CD8-positive, alpha-beta memory T cell (primary cell): ENCODE results near the gene FAM83G. TPM values are rescaled to one million over a fixed set of nuclear protein-coding genes. Genes with fewer than 3 reads are reported as not detected.
"Not testable (repeated sequence)": the region's sequence is repeated elsewhere in the genome, so short reads cannot be mapped to it uniquely, and the experiment has no call there.

Experiments
- CTCF ChIA-PET: fragments of 350-600 bp; sonication (Branson Sonifier 250); formaldehyde crosslinking; loops from one replicate; lab custom pipeline; 2021; ENCODE audit warnings: antibody characterized with exemption; lab: Charles Lee
- POLR2A ChIA-PET: fragments of 350-600 bp; sonication (Branson Sonifier 250); formaldehyde crosslinking; loops from one replicate; lab custom pipeline; 2021; ENCODE audit warnings: antibody characterized with exemption; lab: Charles Lee
- DNase-seq, 5 donors: peaks; one replicate each; pipeline versions ENCODE4 v3.0.0 to v3.0.0-alpha.2; 2020 to 2022; ENCODE audit warnings: mixed read lengths in 1 of 5
- H3K27ac ChIP-seq: one replicate; pipeline ENCODE4 v1.7.0; 2013; ENCODE audit warnings: low read depth, mild to moderate bottlenecking, low read length, moderate library complexity
- H3K27me3 ChIP-seq: 2 replicates; pipeline ENCODE4 v1.7.0; 2013; ENCODE audit warnings: low read length, mild to moderate bottlenecking; ENCODE audit not compliant: insufficient read depth, poor library complexity, severe bottlenecking
- H3K36me3 ChIP-seq: 2 replicates; pipeline ENCODE4 v1.7.0; 2013; ENCODE audit warnings: mild to moderate bottlenecking, low read length, moderate library complexity; ENCODE audit not compliant: insufficient read depth
- H3K4me1 ChIP-seq: 2 replicates; pipeline ENCODE4 v1.7.0; 2013; ENCODE audit warnings: mild to moderate bottlenecking, low read length, moderate library complexity; ENCODE audit not compliant: insufficient read depth
- H3K4me3 ChIP-seq: 2 replicates; pipeline ENCODE4 v1.7.0; 2013; ENCODE audit warnings: mild to moderate bottlenecking, low read length
- H3K9me3 ChIP-seq: 2 replicates; pipeline ENCODE4 v1.7.0; 2013; ENCODE audit warnings: mild to moderate bottlenecking, low read length
- H3K27ac Mint-ChIP-seq, 8 donors: one replicate each; pipeline ENCODE4 v1.8.0; 2020 to 2021; ENCODE audit warnings: mixed read lengths in 8 of 8, mild to moderate bottlenecking in 6 of 8, inconsistent platforms in 3 of 8, moderate library complexity in 3 of 8
- H3K27me3 Mint-ChIP-seq, 2 donors: one replicate each; pipeline ENCODE4 v1.8.0; 2020 to 2021; ENCODE audit warnings: mixed read lengths in 2 of 2, mild to moderate bottlenecking in 1 of 2, moderate library complexity in 1 of 2
- H3K36me3 Mint-ChIP-seq, 3 donors: one replicate each; pipeline ENCODE4 v1.8.0; 2020 to 2021; ENCODE audit warnings: mixed read lengths in 3 of 3, inconsistent platforms in 1 of 3, mild to moderate bottlenecking in 1 of 3
- H3K4me1 Mint-ChIP-seq, 3 donors: one replicate each; pipeline ENCODE4 v1.8.0; 2020 to 2021; ENCODE audit warnings: mixed read lengths in 3 of 3, inconsistent platforms in 1 of 3, mild to moderate bottlenecking in 1 of 3
- H3K4me3 Mint-ChIP-seq, 7 donors: one replicate each; pipeline ENCODE4 v1.8.0; 2020 to 2021; ENCODE audit warnings: mixed read lengths in 7 of 7, mild to moderate bottlenecking in 6 of 7, moderate library complexity in 4 of 7, inconsistent platforms in 2 of 7
- H3K9me3 Mint-ChIP-seq, 5 donors: one replicate each; pipeline ENCODE4 v1.8.0; 2020 to 2022; ENCODE audit warnings: mixed read lengths in 5 of 5, mild to moderate bottlenecking in 3 of 5, moderate library complexity in 2 of 5, inconsistent platforms in 1 of 5
- polyA plus RNA-seq: library from polyadenylated mRNA; unstranded; fragments of 300-500 nt; fragmentation: Illumina TruSeq; gene quantifications from one replicate; pipeline ENCODE4 v1.2.3, GENCODE V29; 2021
- total RNA-seq, 2 experiments: library from RNA; stranded (reverse); gene quantifications; one replicate each; pipeline ENCODE4 v1.2.3, GENCODE V29; 2021

FAM83G gene
- total and polyA plus RNA-seq, 3 experiments from 2014 or later = 7.3 to 14.6 (median 13.1) TPM

GRCh38 chr17:18925187-18925586 lies 79.4 kb downstream of the FAM83G start:
- no peak overlapping the region for H3K4me3 ChIP-seq
- H3K27ac ChIP-seq = no peak overlapping the region
- Mint-ChIP-seq H3K36me3 (peaks cover 11 to 44% (median 14%) of the 10 kb centered on the region in 3 donors), H3K4me1 (peaks cover 29 to 41% (median 38%) of the 10 kb centered on the region in 3 donors), H3K9me3 (no peaks in the 10 kb centered on the region), H3K4me3 (peak overlapping the region in 1 of 7 donors; percentile 1), H3K27me3 (no peaks in the 10 kb centered on the region), H3K27ac (peak overlapping the region in 2 of 8 donors; percentile 10 to 68)
- DNase-seq = no peak
- peaks cover 48% of the 10 kb centered on the region for H3K4me1 ChIP-seq
- ChIA-PET POLR2A (no interaction called here), CTCF (interaction anchor here (2.1 kb wide), 1 partner anchor 36 kb away, joined by 4 read pairs; no protein-coding TSS in a partner anchor)
- H3K36me3 ChIP-seq = peaks cover 13% of the 10 kb centered on the region
- H3K9me3 ChIP-seq = no peaks in the 10 kb centered on the region
- no peaks in the 10 kb centered on the region for H3K27me3 ChIP-seq

DNA sequence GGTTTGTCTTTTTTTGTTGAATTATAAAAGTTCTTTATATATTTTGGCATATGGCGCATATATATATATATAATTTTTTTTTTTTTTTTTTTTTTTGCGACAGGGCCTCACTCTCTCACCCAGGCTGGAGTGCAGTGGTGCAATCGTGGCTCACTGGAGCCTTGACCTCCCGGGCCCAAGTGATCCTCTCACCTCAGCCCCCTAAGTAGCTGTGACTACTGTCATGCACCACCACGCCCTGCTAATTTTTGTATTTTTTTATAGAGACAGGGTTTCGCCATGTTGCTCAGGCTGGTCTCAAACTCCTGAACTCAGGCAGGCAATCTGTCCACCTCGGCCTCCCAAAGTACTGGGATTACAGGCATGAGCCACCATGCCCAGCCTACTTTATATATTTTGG lies 82.0 kb downstream of the FAM83G start:
- H3K27ac ChIP-seq, H3K9me3 ChIP-seq, CTCF ChIA-PET, H3K27me3 Mint-ChIP-seq, POLR2A ChIA-PET, H3K9me3 Mint-ChIP-seq, H3K27me3 ChIP-seq, H3K4me3 ChIP-seq, DNase-seq, H3K36me3 ChIP-seq, H3K4me3 Mint-ChIP-seq: not testable (repeated sequence)
- Mint-ChIP-seq H3K27ac (peak overlapping the region in 2 of 8 donors; percentile 49 to 72), H3K36me3 (peaks cover 4 to 40% (median 7%) of the 10 kb centered on the region in 3 donors), H3K4me1 (peaks cover 42 to 58% (median 56%) of the 10 kb centered on the region in 3 donors)
- peaks cover 54% of the 10 kb centered on the region for H3K4me1 ChIP-seq

GRCh38 chr17:18921912-18922451 lies 82.6 kb downstream of the FAM83G start:
- CTCF ChIA-PET = no interaction called here
- Histone ChIP-seq H3K9me3 (no peaks in the 10 kb centered on the region), H3K4me1 (peaks cover 52% of the 10 kb centered on the region), H3K27ac (no peak overlapping the region), H3K4me3 (no peak overlapping the region), H3K36me3 (peaks cover 9% of the 10 kb centered on the region), H3K27me3 (no peaks in the 10 kb centered on the region)
- Mint-ChIP-seq H3K4me3 (peak overlapping the region in 5 of 7 donors; percentile 2 to 49 (median 30)), H3K36me3 (peaks cover 4 to 42% (median 10%) of the 10 kb centered on the region in 3 donors), H3K27ac (peak overlapping the region in 5 of 8 donors; percentile 7 to 72 (median 49)), H3K9me3 (no peaks in the 10 kb centered on the region), H3K4me1 (peaks cover 44 to 61% (median 58%) of the 10 kb centered on the region in 3 donors), H3K27me3 (no peaks in the 10 kb centered on the region)
- no peak for DNase-seq
- POLR2A ChIA-PET = no interaction called here

- POLR2A ChIA-PET = no interaction called here
Observed at GRCh38 chr17:18921485-18921884, 83.1 kb downstream of the FAM83G start.

DNA sequence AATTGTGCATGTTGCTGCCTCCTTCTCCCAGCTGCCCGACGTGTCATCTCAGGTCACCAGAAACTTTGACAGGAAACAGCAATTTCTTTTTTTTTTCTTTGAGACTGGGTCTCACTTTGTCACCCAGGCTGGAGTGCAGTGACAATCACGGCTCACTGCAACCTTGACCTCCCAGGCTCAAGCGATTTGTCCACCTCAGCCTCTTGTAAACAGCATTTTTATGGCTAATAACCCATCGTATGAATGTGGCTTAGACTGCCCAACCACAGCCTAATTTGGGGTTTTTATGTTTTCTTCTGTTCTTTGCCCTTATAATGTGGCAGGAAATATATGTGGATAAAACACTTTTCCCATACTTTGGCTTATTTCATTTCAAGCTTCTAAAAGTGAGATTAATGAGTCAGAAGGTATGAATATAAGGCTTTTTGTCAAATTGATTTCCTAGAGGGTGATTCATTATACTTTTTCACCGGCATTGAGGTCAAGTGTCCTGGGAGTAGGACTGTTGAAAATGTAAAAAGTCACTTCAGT lies 83.6 kb downstream of the FAM83G start:
- Mint-ChIP-seq H3K27ac (peak overlapping the region in 4 of 8 donors; percentile 1 to 64 (median 20)), H3K4me1 (peaks cover 41 to 56% (median 54%) of the 10 kb centered on the region in 3 donors)

More at GRCh38 chr17:18921485-18921884, 83.1 kb downstream of the FAM83G start:
- no peaks in the 10 kb centered on the region for H3K9me3 Mint-ChIP-seq
- peak overlapping the region in 4 of 8 donors; percentile 1 to 72 (median 46) for H3K27ac Mint-ChIP-seq
- H3K36me3 ChIP-seq = peaks cover 9% of the 10 kb centered on the region
- no peaks in the 10 kb centered on the region for H3K9me3 ChIP-seq
- H3K27me3 Mint-ChIP-seq = no peaks in the 10 kb centered on the region
- peaks cover 43 to 58% (median 56%) of the 10 kb centered on the region in 3 donors for H3K4me1 Mint-ChIP-seq
- H3K4me3 Mint-ChIP-seq = peak overlapping the region in 5 of 7 donors; percentile 32 to 59 (median 44)
- H3K4me3 ChIP-seq = no peak overlapping the region
- CTCF ChIA-PET = no interaction called here
- no peaks in the 10 kb centered on the region for H3K27me3 ChIP-seq
- peaks cover under 1 to 43% (median 11%) of the 10 kb centered on the region in 3 donors for H3K36me3 Mint-ChIP-seq
- DNase-seq = no peak
- H3K4me1 ChIP-seq = peaks cover 47% of the 10 kb centered on the region
- H3K27ac ChIP-seq = no peak overlapping the region

GRCh38 chr17:18919963-18920362 lies 84.6 kb downstream of the FAM83G start:
- POLR2A ChIA-PET = no interaction called here
- peaks cover 36 to 49% (median 47%) of the 10 kb centered on the region in 3 donors for H3K4me1 Mint-ChIP-seq
- H3K27ac ChIP-seq = no peak overlapping the region
- H3K27ac Mint-ChIP-seq = peak overlapping the region in 4 of 8 donors; percentile 2 to 57 (median 28)
- no peak overlapping the region for H3K4me3 Mint-ChIP-seq
- H3K36me3 ChIP-seq = peaks cover 9% of the 10 kb centered on the region
- H3K9me3 Mint-ChIP-seq = no peaks in the 10 kb centered on the region
- H3K4me3 ChIP-seq = no peak overlapping the region
- no peaks in the 10 kb centered on the region for H3K27me3 Mint-ChIP-seq
- no peaks in the 10 kb centered on the region for H3K9me3 ChIP-seq
- H3K4me1 ChIP-seq = peaks cover 34% of the 10 kb centered on the region
- H3K27me3 ChIP-seq = no peaks in the 10 kb centered on the region
- peaks cover 4 to 49% (median 16%) of the 10 kb centered on the region in 3 donors for H3K36me3 Mint-ChIP-seq
- CTCF ChIA-PET = no interaction called here
- DNase-seq = no peak

More for the DNA sequence above, 83.6 kb downstream of the FAM83G start:
- H3K36me3 Mint-ChIP-seq = peaks cover 0 to 46% (median 11%) of the 10 kb centered on the region in 3 donors
- H3K9me3 Mint-ChIP-seq = no peaks in the 10 kb centered on the region
- peak overlapping the region; percentile 16 for H3K4me3 ChIP-seq
- peaks cover 44% of the 10 kb centered on the region for H3K4me1 ChIP-seq
- DNase-seq = no peak
- CTCF ChIA-PET = no interaction called here
- H3K27me3 ChIP-seq = no peaks in the 10 kb centered on the region
- no peak overlapping the region for H3K27ac ChIP-seq
- no peaks in the 10 kb centered on the region for H3K27me3 Mint-ChIP-seq
- peaks cover 9% of the 10 kb centered on the region for H3K36me3 ChIP-seq
- H3K4me3 Mint-ChIP-seq = peak overlapping the region in 6 of 7 donors; percentile 3 to 59 (median 38)
- POLR2A ChIA-PET = no interaction called here
- H3K9me3 ChIP-seq = no peaks in the 10 kb centered on the region

Other genes with a start within 250 kb of the FAM83G start
- gene TVP23B, start 223.6 kb downstream of the FAM83G start, total RNA-seq = 10 to 100 TPM; 38.8 to 44.4 TPM
- 53.1 TPM for gene TVP23B, start 223.6 kb downstream of the FAM83G start, polyA plus RNA-seq
- gene PRPSAP2, start 146.6 kb downstream of the FAM83G start, total RNA-seq = 10 to 100 TPM; 49.7 to 51.6 TPM
- gene PRPSAP2, start 146.6 kb downstream of the FAM83G start, polyA plus RNA-seq = 38.4 TPM
- not detected for gene SLC5A10, start 52.6 kb downstream of the FAM83G start, total RNA-seq
- gene SLC5A10, start 52.6 kb downstream of the FAM83G start, polyA plus RNA-seq = not detected
- 10 to 100 TPM in 1 of 2 experiments, 1 to 10 TPM in 1; 7.9 to 10.1 TPM for gene GRAP, start 42.2 kb upstream of the FAM83G start, total RNA-seq
- gene GRAP, start 42.2 kb upstream of the FAM83G start, polyA plus RNA-seq = 36.2 TPM
- gene GRAPL, start 122.8 kb upstream of the FAM83G start, total RNA-seq = 1 to 10 TPM; 2.6 to 3.7 TPM
- 1.1 TPM for gene GRAPL, start 122.8 kb upstream of the FAM83G start, polyA plus RNA-seq
- 10 to 100 TPM in 1 of 2 experiments, 1 to 10 TPM in 1; 9.0 to 10.4 TPM for gene EPN2, start 232.6 kb upstream of the FAM83G start, total RNA-seq
- gene EPN2, start 232.6 kb upstream of the FAM83G start, polyA plus RNA-seq = 9.7 TPM